ENCODE data around the gene GLI2.

GLI2 gene

GRCh38 chr2:120703330-120703994 is 32.2 kb upstream of the GLI2 start:
- Histone ChIP-seq H3K9me3 (no peaks in the 10 kb centered on the region), H3K4me3 (ENCODE audit: low read depth in 1 of 2, low read length in 1 of 2) (no peak overlapping the region), H3K27me3 (peaks cover 24% of the 10 kb centered on the region), H3K4me1 (ENCODE audit: control insufficient read depth in 1 of 2, insufficient read depth in 1 of 2, low read depth in 1 of 2, low read length in 1 of 2) (no peaks in the 10 kb centered on the region), H3K36me3 (no peaks in the 10 kb centered on the region), H3K27ac (no peak overlapping the region)
- no peak for TF ChIP-seq CTCF (IDR thresholded peaks at IDR 0.05)

GRCh38 chr2:120704696-120705095 is 31.0 kb upstream of the GLI2 start:
- Histone ChIP-seq H3K4me1 (ENCODE audit: control insufficient read depth in 1 of 2, insufficient read depth in 1 of 2, low read depth in 1 of 2, low read length in 1 of 2) (no peaks in the 10 kb centered on the region), H3K27me3 (peaks cover 13% of the 10 kb centered on the region), H3K4me3 (ENCODE audit: low read depth in 1 of 2, low read length in 1 of 2) (no peak overlapping the region), H3K9me3 (no peaks in the 10 kb centered on the region), H3K36me3 (no peaks in the 10 kb centered on the region), H3K27ac (no peak overlapping the region)
- no peak for TF ChIP-seq CTCF (IDR thresholded peaks at IDR 0.05)

- H3K36me3 ChIP-seq, result no peaks in the 10 kb centered on the region
- no peaks in the 10 kb centered on the region for H3K4me1 ChIP-seq (ENCODE audit: control insufficient read depth in 1 of 2, insufficient read depth in 1 of 2, low read depth in 1 of 2, low read length in 1 of 2)
- H3K9me3 ChIP-seq, result no peaks in the 10 kb centered on the region
- peaks cover 11% of the 10 kb centered on the region for H3K27me3 ChIP-seq
- H3K4me3 ChIP-seq (ENCODE audit: low read depth in 1 of 2, low read length in 1 of 2), result no peak overlapping the region
- no peak overlapping the region for H3K27ac ChIP-seq
- no peak for TF ChIP-seq CTCF (IDR thresholded peaks at IDR 0.05)
Measured at GRCh38 chr2:120707816-120708215, 27.9 kb upstream of the GLI2 start.

GRCh38 chr2:120708944-120709607 is 26.6 kb upstream of the GLI2 start:
- Histone ChIP-seq H3K36me3 (no peaks in the 10 kb centered on the region), H3K4me1 (ENCODE audit: control insufficient read depth in 1 of 2, insufficient read depth in 1 of 2, low read depth in 1 of 2, low read length in 1 of 2) (no peaks in the 10 kb centered on the region), H3K27ac (no peak overlapping the region), H3K27me3 (peaks cover 17% of the 10 kb centered on the region), H3K9me3 (no peaks in the 10 kb centered on the region), H3K4me3 (ENCODE audit: low read depth in 1 of 2, low read length in 1 of 2) (no peak overlapping the region)
- TF ChIP-seq CTCF (IDR thresholded peaks at IDR 0.05), result no peak

- peaks cover 17% of the 10 kb centered on the region for H3K27me3 ChIP-seq
- no peak overlapping the region for H3K27ac ChIP-seq
- no peaks in the 10 kb centered on the region for H3K9me3 ChIP-seq
- no peaks in the 10 kb centered on the region for H3K36me3 ChIP-seq
- no peak overlapping the region for H3K4me3 ChIP-seq (ENCODE audit: low read depth in 1 of 2, low read length in 1 of 2)
- no peak for TF ChIP-seq CTCF (IDR thresholded peaks at IDR 0.05)
- no peaks in the 10 kb centered on the region for H3K4me1 ChIP-seq (ENCODE audit: control insufficient read depth in 1 of 2, insufficient read depth in 1 of 2, low read depth in 1 of 2, low read length in 1 of 2)
Measured at GRCh38 chr2:120709608-120710041, 26.0 kb upstream of the GLI2 start.
